GM21526 (cell line): ENCODE results near the gene ADK.

Source experiments
- ATAC-seq: cut with Tn5 transposase; IDR thresholded peaks from one replicate; pipeline ENCODE4 v1.9.1; 2021; ENCODE audit warnings: moderate library complexity; ENCODE audit not compliant: unreplicated experiment, low FRiP score

ADK gene

DNA sequence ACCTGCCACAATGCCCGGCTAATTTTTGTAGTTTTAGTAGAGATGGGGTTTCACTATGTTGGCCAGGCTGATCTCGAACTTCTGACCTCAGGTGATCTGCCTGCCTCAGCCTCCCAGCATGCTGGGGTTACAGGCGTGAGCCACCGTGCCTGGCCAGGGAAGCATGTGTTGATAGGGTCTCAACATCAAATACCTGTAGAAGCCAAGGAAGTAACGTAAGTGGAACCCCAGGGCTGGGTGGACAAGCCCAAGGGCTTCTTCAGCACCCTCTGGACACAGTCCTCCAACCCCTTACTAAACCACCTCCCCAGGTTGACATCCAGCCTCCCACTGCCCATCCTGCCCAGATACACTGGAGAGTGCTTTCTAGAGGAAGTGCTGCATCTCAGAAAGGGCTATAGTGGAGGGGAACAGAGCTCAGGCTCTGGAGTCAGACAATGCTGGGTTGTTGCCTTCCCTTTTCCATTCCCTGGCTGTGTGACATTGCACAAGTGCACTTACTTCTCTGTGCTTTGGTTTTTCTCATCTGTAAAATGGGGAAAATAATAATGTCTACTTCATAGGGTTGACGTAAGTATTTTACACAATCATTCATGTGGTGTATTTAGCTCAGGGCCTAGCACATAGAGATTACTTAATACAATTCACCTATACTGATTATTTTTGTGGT, 601.5 kb downstream of the ADK start:
- no peak for ATAC-seq

DNA sequence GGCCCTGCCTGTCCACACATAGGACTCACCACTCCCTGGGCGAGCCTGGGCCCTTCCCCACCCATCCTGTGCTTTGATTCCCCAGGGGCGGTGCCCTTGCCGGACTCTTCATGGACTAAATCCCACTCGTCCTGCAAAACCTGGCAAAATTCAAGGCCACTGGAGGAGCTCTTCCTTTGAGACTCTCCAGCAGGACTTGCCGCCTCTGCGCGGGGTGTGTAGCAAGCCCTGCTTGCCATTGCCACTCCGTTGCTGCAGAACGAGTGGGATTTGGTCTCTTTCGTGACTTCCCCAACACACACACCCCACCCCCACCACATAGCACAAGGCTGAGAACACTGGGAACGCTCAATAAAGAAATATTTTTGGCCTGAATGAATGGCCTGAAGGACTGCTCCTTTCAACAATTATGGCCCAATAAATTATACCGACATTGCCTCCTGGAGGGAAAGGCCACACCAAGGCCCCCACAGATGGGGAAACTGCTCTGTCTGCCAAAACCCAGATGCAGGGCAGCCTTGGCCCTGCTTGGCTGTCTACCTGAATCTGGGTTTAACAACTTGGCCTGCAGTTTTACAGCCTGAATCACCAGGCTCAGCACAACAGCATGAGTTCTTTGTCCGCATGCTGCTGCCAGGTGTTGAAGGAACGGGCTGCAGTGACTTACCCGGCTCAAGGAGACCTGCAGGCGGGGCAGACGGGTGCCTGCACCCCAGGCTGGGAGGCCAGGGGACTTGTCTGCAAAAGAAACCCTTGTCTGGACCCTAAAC, 602.6 kb downstream of the ADK start:
- no peak for ATAC-seq

DNA sequence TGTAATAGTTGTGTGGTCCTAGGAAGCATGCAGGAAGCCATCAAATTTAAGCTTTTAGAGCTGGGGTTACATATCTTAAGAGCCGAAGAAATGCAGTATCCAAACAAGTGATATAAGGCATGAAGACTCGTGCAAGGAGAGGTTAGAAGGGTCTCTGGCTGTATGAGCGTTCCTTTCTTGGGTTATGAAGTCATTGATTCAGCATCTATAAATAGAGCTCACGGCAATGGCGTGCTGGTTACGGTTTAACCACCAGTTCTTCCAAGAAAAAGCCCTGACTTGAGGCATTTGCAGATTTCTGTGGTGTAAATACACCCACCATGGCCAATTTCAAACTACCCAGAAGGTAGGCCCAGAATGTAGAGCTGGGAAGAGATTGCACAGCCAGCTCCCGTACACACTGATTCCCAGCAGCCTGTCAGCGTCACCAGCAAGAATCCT, 603.4 kb downstream of the ADK start:
- ATAC-seq: no peak

DNA sequence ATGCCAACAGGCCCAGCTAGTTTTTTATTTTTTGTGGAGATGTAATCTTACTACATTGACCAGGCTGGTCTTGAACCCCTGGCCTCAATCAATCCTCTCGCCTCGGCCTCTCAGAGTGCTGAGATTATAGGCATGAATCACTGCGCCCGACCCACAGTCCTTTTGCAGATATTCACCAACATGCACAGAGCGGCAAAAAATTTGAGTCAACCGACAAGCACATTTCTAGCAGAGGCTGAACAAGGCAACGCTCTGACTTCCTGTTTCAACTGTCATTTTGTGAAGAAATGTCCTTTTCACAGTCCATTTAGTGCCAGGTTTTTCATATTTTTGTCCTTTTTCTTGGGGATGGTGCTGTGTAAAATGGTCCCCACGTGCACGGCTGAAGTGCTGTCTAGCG, 604.3 kb downstream of the ADK start:
- no peak for ATAC-seq
